Nephron progenitor cell (in vitro differentiated cells): ENCODE measurements around the gene HK2.

Experiments
- DNase-seq: peaks from one replicate; pipeline ENCODE4 v3.0.0; 2021
- H3K27ac Mint-ChIP-seq: 2 replicates; pipeline ENCODE4 v1.8.0; 2021; ENCODE audit warnings: mild to moderate bottlenecking, moderate library complexity, mixed read lengths
- H3K27me3 Mint-ChIP-seq: 2 replicates; pipeline ENCODE4 v1.8.0; 2021; ENCODE audit warnings: mild to moderate bottlenecking, low read depth, mixed read lengths; ENCODE audit not compliant: poor library complexity
- H3K36me3 Mint-ChIP-seq: 2 replicates; pipeline ENCODE4 v1.8.0; 2021; ENCODE audit warnings: low read depth, mixed read lengths
- H3K4me1 Mint-ChIP-seq: 2 replicates; pipeline ENCODE4 v1.8.0; 2021; ENCODE audit warnings: mixed read lengths
- H3K4me3 Mint-ChIP-seq: 2 replicates; pipeline ENCODE4 v1.8.0; 2021; ENCODE audit warnings: mild to moderate bottlenecking, moderate library complexity, mixed read lengths
- H3K9me3 Mint-ChIP-seq: 2 replicates; pipeline ENCODE4 v1.8.0; 2021; ENCODE audit warnings: mild to moderate bottlenecking, moderate library complexity, mixed read lengths
- TF ChIP-seq, protein P1 (sequence below): fragments of 200-600 bp; sonication (generic); IDR thresholded peaks from 2 replicates; pipeline ENCODE4 v1.5.0; 2021; ENCODE audit warnings: antibody characterized with exemption

HK2 gene

DNA sequence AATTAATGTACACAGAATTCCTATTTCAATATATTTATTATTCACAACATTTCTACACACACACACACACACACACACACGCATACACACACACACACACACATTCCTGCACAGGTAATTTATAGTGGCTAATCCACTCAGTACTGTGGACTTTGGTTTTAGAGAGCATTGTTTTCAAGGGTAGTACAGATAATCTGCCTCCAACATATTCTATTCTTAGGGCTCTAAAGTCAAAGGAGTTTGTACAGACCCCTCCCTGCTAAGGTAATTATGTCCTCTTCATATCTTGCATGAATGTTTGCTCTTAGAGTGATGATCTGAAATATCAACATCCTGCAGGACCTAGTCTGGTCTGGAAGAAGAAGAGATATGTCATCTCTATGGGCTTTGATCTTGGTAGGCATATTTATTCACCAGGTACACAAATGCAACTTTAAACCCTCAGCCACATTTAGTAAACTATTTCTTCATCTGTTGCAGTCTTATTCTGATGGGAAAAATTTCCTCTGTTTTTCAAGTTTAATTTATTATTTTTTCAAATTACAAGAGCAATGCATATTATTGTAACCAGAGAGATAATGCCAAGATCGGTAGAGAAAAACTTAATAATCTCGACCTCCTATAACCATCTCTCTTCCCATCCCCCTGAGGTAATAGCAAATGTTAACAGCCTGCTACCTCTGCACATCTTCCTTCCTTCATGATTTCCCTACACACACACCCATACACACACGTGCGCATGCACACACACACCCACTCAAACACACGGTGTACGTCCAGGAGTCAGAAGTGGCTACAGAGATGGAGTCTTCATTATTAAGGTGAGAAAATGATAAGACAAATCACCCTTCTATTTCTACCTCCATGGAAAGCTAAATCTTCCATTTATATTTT, 106.2 kb downstream of the HK2 start:
- H3K4me1 Mint-ChIP-seq: no peaks in the 10 kb centered on the region
- H3K27me3 Mint-ChIP-seq: peaks cover 17% of the 10 kb centered on the region
- H3K4me3 Mint-ChIP-seq: no peak overlapping the region
- H3K27ac Mint-ChIP-seq: no peak overlapping the region
- no peak for DNase-seq
- TF ChIP-seq, protein P1, sequence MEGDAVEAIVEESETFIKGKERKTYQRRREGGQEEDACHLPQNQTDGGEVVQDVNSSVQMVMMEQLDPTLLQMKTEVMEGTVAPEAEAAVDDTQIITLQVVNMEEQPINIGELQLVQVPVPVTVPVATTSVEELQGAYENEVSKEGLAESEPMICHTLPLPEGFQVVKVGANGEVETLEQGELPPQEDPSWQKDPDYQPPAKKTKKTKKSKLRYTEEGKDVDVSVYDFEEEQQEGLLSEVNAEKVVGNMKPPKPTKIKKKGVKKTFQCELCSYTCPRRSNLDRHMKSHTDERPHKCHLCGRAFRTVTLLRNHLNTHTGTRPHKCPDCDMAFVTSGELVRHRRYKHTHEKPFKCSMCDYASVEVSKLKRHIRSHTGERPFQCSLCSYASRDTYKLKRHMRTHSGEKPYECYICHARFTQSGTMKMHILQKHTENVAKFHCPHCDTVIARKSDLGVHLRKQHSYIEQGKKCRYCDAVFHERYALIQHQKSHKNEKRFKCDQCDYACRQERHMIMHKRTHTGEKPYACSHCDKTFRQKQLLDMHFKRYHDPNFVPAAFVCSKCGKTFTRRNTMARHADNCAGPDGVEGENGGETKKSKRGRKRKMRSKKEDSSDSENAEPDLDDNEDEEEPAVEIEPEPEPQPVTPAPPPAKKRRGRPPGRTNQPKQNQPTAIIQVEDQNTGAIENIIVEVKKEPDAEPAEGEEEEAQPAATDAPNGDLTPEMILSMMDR: no peak
- H3K36me3 Mint-ChIP-seq: peaks cover 5% of the 10 kb centered on the region
- H3K9me3 Mint-ChIP-seq: no peaks in the 10 kb centered on the region

DNA sequence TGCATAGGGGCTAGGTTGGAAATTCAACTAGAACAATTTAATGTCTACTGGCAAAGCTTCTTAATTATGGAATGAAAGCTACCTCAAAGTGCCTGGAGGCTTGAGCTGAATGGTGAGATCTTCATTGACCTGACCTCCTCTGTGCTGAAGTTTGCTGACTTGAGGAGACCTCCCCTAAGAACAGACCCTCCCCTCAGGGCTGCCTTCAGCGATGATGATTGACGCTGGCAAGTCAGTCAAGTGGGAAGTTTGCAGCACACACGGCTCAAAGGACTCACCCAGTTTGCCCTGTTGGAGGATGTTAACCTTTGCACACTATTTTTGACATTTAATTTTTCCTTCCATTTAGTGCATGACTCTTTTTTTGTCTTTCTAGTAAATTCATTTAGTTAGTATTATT, 107.4 kb downstream of the HK2 start:
- Mint-ChIP-seq H3K4me1 (no peaks in the 10 kb centered on the region), H3K27ac (no peak overlapping the region), H3K9me3 (no peaks in the 10 kb centered on the region), H3K27me3 (peaks cover 13% of the 10 kb centered on the region), H3K4me3 (no peak overlapping the region), H3K36me3 (peaks cover 5% of the 10 kb centered on the region)
- no peak for DNase-seq
- TF ChIP-seq, protein P1: no peak

DNA sequence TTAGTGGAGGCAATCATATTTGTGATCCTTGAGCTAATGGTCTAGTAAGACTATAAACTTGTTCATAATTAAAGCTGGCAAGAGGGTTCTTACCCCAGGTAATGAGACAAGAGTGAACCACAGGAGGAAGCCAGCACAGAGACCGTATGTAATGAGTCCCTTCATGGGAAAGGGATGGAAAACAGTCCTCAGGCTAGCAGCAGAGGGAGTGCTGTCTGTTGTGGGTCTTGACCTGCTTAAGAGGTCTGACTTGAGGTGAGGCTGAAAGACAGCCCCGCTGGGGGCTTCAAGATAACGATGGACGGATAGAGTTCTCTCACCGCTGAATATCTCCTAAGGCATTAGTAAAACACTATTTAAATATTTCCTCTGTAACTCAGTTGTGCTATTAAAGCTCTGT, 108.3 kb downstream of the HK2 start:
- DNase-seq: no peak
- Mint-ChIP-seq H3K27me3 (peaks cover 8% of the 10 kb centered on the region), H3K4me1 (no peaks in the 10 kb centered on the region), H3K4me3 (no peak overlapping the region), H3K36me3 (peaks cover 7% of the 10 kb centered on the region), H3K27ac (no peak overlapping the region), H3K9me3 (peaks cover 5% of the 10 kb centered on the region)
- TF ChIP-seq, protein P1: no peak
